ENCODE results near the gene TRAPPC2L. TPM values are rescaled to one million over a fixed set of nuclear protein-coding genes. Genes with fewer than 3 reads are reported as not detected.
A peak's percentile ranks its signal among the peaks of the same experiment; 100 is the strongest.

Gene TRAPPC2L
- total and polyA plus RNA-seq, 2 of the 13 experiments (the other 11 are each of a cell fraction or from before 2014, with no cell fraction given): 96.3 to 107 TPM

DNA sequence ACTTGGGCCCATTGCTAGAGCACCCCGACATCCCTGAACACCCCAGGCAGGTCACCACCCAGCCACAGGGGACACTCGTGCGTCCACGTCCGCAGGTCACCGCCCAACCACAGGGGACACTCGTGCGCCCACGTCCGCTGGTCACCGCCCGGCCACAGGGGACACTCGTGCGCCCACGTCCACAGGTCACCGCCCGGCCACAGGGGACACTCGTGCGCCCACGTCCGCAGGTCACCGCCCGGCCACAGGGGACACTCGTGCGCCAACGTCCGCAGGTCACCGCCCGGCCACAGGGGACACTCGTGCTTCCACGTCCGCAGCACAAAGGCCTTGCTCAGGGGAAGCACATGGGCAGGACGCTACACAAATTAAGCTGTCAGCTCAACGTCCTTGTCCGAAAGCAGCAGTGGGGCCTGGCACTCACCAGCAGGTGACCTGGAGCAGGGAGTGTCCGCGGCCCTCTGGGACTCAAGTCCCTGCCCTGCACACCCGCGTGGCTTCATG is 17.8 kb upstream of the TRAPPC2L start (continued):
- TF ChIP-seq, protein P1, sequence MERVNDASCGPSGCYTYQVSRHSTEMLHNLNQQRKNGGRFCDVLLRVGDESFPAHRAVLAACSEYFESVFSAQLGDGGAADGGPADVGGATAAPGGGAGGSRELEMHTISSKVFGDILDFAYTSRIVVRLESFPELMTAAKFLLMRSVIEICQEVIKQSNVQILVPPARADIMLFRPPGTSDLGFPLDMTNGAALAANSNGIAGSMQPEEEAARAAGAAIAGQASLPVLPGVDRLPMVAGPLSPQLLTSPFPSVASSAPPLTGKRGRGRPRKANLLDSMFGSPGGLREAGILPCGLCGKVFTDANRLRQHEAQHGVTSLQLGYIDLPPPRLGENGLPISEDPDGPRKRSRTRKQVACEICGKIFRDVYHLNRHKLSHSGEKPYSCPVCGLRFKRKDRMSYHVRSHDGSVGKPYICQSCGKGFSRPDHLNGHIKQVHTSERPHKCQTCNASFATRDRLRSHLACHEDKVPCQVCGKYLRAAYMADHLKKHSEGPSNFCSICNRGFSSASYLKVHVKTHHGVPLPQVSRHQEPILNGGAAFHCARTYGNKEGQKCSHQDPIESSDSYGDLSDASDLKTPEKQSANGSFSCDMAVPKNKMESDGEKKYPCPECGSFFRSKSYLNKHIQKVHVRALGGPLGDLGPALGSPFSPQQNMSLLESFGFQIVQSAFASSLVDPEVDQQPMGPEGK (CRISPR knock-in tag; IDR thresholded peaks at IDR 0.05): peak; percentile 27; the same call in 1 of the 2 replicates
- TF ChIP-seq ZFP91 (CRISPR knock-in tag; IDR thresholded peaks at IDR 0.05; ENCODE audit: borderline replicate concordance) (peak; percentile 92), ZNF260 (CRISPR knock-in tag; IDR thresholded peaks at IDR 0.05; ENCODE audit: borderline replicate concordance, low read depth) (no peak), FOXJ3 (CRISPR knock-in tag; IDR thresholded peaks at IDR 0.05; ENCODE audit: borderline replicate concordance) (no peak), SETDB1 (CRISPR knock-in tag; IDR thresholded peaks at IDR 0.05; ENCODE audit: borderline replicate concordance) (peak; percentile 100), SNAI1 (CRISPR knock-in tag; IDR thresholded peaks at IDR 0.05; ENCODE audit: borderline replicate concordance) (no peak), SIN3A (IDR thresholded peaks at IDR 0.05; ENCODE audit: borderline replicate concordance, low read depth, low read length) (no peak), MAX (IDR thresholded peaks at IDR 0.05) (peak; percentile 91), EHMT2 (IDR thresholded peaks at IDR 0.05; ENCODE audit: borderline replicate concordance, low read depth, low read length) (peak; percentile 37; the same call in 1 of the 2 replicates), ZFP36 (IDR thresholded peaks at IDR 0.05; ENCODE audit: borderline replicate concordance, low read depth, low read length, partially characterized antibody) (no peak), MYC (CRISPR knock-in tag; IDR thresholded peaks at IDR 0.05; ENCODE audit: borderline replicate concordance) (peak; percentile 77; the same call in 1 of the 2 replicates), DNMT1 (CRISPR knock-in tag; IDR thresholded peaks at IDR 0.05) (peak; percentile 99), ELF4 (CRISPR knock-in tag; IDR thresholded peaks at IDR 0.05; ENCODE audit: borderline replicate concordance) (no peak), TAF1 (CRISPR knock-in tag; IDR thresholded peaks at IDR 0.05) (peak; percentile 47; the same call in 1 of the 2 replicates)
- TF ChIP-seq, protein P2, sequence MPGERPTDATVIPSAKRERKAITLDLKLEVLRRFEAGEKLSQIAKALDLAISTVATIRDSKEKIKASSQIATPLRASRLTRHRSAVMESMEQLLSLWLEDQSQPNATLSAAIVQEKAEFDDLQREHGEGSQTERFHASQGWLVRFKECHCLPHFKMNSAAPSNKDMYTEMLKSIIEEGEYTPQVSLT (CRISPR knock-in tag; IDR thresholded peaks at IDR 0.05; ENCODE audit: borderline replicate concordance, low read depth): no peak
- TF ChIP-seq, protein P3, sequence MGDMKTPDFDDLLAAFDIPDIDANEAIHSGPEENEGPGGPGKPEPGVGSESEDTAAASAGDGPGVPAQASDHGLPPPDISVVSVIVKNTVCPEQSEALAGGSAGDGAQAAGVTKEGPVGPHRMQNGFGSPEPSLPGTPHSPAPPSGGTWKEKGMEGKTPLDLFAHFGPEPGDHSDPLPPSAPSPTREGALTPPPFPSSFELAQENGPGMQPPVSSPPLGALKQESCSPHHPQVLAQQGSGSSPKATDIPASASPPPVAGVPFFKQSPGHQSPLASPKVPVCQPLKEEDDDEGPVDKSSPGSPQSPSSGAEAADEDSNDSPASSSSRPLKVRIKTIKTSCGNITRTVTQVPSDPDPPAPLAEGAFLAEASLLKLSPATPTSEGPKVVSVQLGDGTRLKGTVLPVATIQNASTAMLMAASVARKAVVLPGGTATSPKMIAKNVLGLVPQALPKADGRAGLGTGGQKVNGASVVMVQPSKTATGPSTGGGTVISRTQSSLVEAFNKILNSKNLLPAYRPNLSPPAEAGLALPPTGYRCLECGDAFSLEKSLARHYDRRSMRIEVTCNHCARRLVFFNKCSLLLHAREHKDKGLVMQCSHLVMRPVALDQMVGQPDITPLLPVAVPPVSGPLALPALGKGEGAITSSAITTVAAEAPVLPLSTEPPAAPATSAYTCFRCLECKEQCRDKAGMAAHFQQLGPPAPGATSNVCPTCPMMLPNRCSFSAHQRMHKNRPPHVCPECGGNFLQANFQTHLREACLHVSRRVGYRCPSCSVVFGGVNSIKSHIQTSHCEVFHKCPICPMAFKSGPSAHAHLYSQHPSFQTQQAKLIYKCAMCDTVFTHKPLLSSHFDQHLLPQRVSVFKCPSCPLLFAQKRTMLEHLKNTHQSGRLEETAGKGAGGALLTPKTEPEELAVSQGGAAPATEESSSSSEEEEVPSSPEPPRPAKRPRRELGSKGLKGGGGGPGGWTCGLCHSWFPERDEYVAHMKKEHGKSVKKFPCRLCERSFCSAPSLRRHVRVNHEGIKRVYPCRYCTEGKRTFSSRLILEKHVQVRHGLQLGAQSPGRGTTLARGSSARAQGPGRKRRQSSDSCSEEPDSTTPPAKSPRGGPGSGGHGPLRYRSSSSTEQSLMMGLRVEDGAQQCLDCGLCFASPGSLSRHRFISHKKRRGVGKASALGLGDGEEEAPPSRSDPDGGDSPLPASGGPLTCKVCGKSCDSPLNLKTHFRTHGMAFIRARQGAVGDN (CRISPR knock-in tag; IDR thresholded peaks at IDR 0.05): peak; percentile 74

Data from HepG2 (cell line).